Left lung (tissue), 10 donors: Measurements from ENCODE around the gene ZFP3. TPM values are rescaled to one million over a fixed set of nuclear protein-coding genes. Genes with fewer than 3 reads are reported as not detected.
"Not testable (repeated sequence)": the region's sequence is repeated elsewhere in the genome, so short reads cannot be mapped to it uniquely, and the experiment has no call there.

ENCODE experiments used
- ATAC-seq: fragments of 200-7000 bp; cut with Tn5 transposase; one replicate; pipeline ENCODE4 v1.9.1; 2020; ENCODE audit warnings: moderate library complexity
- DNase-seq, 4 donors: peaks; one replicate each; pipeline ENCODE4 v3.0.0-alpha.2; 2013 to 2020
- H3K27ac ChIP-seq, 2 donors: fragments of 200-600 bp; sonication (generic) in 1 of 2; one replicate each; pipeline versions ENCODE4 v1.5.0 to v1.8.0; 2020 to 2021
- H3K27me3 ChIP-seq, 2 donors: fragments of 200-600 bp; sonication (generic) in 1 of 2; one replicate each; pipeline versions ENCODE4 v1.5.0 to v1.8.0; 2020 to 2021
- H3K36me3 ChIP-seq, 2 donors: fragments of 200-600 bp; sonication (generic) in 1 of 2; one replicate each; pipeline versions ENCODE4 v1.5.0 to v1.8.0; 2020 to 2021
- H3K4me1 ChIP-seq, 2 donors: fragments of 200-600 bp; one replicate each; pipeline ENCODE4 v1.8.0; 2021
- H3K4me3 ChIP-seq, 2 donors: fragments of 200-600 bp; sonication (generic) in 1 of 2; one replicate each; pipeline versions ENCODE4 v1.5.0 to v1.8.0; 2020 to 2021; ENCODE audit warnings: mild to moderate bottlenecking in 1 of 2
- H3K9me3 ChIP-seq, 2 donors: fragments of 200-600 bp; sonication (generic) in 1 of 2; one replicate each; pipeline versions ENCODE4 v1.5.0 to v1.8.0; 2020 to 2021
- CTCF ChIP-seq, 2 donors: fragments of 200-600 bp; sonication (generic) in 1 of 2; IDR thresholded peaks; one replicate each; pipeline versions ENCODE4 v1.5.0 to v1.8.0; 2021; ENCODE audit warnings: antibody characterized with exemption in 2 of 2
- intact Hi-C, 2 donors: fragments of 100-400 bp; cut with DNase I; formaldehyde crosslinking; loops; one replicate each; pipeline versions ENCODE4 v1.11.2 to v1.14.2; 2022
- polyA plus RNA-seq, 6 donors: library from polyadenylated mRNA; unstranded; fragments of 120-200 nt; gene quantifications; one replicate each; pipeline ENCODE4 v1.2.1, GENCODE V29; 2013; ENCODE audit not compliant: insufficient read length in 6 of 6
- total RNA-seq, 2 donors: library from RNA; stranded (reverse); fragmentation: NEBNext Ultra II Directional; extraction: Animal tissue kit (Norgen Biotek cat#: 25700); gene quantifications; one replicate each; pipeline ENCODE4 v1.2.1, GENCODE V29; 2021
- donor health status: DM: no; HTN: yes; CAD: no.
- donor health status: DM: no; HTN: no; CAD: no.

ZFP3 gene
- total and polyA plus RNA-seq, 8 donors, result 4.9 to 10.3 (median 9.3) TPM

- Histone ChIP-seq H3K9me3 (no peaks in the 10 kb centered on the region), H3K27ac (peak overlapping the region in 1 of 2 donors; percentile 28), H3K36me3 (no peaks in the 10 kb centered on the region), H3K27me3 (no peaks in the 10 kb centered on the region), H3K4me3 (no peak overlapping the region), H3K4me1 (no peaks in the 10 kb centered on the region)
- no peak for ATAC-seq
- intact Hi-C loops, result no loop called here
- no peak for TF ChIP-seq CTCF (IDR thresholded peaks at IDR 0.05)
- DNase-seq, result peak in 2 of 4 donors; percentile 64 to 80
Observed at GRCh38 chr17:5050278-5050677, 28.0 kb upstream of the ZFP3 start.

DNA sequence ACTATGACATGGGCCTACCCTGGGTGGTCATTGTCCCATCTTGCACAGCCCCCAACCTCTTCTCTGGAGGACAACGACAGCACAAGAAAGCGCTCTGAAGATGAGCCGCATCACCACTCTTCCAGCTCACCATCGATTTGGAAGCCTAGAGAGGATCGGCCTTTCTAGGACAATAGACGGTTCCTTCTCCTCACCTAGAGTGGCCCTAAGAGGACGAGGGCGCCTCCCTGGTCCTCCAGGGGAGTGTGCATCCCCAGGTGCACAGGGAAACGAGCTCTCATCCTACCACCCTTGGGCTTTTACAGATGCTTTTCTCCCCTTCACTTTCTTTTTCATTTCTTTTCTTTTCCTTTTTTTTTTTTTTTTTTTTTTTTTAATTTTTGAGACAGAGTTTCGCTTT is 22.7 kb upstream of the ZFP3 start:
- no peaks in the 10 kb centered on the region for H3K9me3 ChIP-seq
- H3K4me1 ChIP-seq, result no peaks in the 10 kb centered on the region
- TF ChIP-seq CTCF (IDR thresholded peaks at IDR 0.05), result no peak
- intact Hi-C loops, result no loop called here
- DNase-seq (no peak), ATAC-seq (no peak)
- no peak overlapping the region for H3K4me3 ChIP-seq
- no peaks in the 10 kb centered on the region for H3K36me3 ChIP-seq
- peaks cover 0 to 8% of the 10 kb centered on the region in 2 donors for H3K27me3 ChIP-seq
- no peak overlapping the region for H3K27ac ChIP-seq

- intact Hi-C loops, result loop anchor here in 1 of 2 donors (10.0 kb wide), 1 partner anchor 80 kb away; the partner anchor contains the start of gene CAMTA2
- H3K27ac ChIP-seq, result no peak overlapping the region
- no peaks in the 10 kb centered on the region for H3K27me3 ChIP-seq
- DNase-seq, result no peak
- no peak for TF ChIP-seq CTCF (IDR thresholded peaks at IDR 0.05)
- H3K4me3 ChIP-seq, result no peak overlapping the region
- ATAC-seq, result no peak
- no peaks in the 10 kb centered on the region for H3K4me1 ChIP-seq
- H3K9me3 ChIP-seq, result no peaks in the 10 kb centered on the region
- no peaks in the 10 kb centered on the region for H3K36me3 ChIP-seq
Observed at GRCh38 chr17:5065227-5065744, 13.0 kb upstream of the ZFP3 start.

DNA sequence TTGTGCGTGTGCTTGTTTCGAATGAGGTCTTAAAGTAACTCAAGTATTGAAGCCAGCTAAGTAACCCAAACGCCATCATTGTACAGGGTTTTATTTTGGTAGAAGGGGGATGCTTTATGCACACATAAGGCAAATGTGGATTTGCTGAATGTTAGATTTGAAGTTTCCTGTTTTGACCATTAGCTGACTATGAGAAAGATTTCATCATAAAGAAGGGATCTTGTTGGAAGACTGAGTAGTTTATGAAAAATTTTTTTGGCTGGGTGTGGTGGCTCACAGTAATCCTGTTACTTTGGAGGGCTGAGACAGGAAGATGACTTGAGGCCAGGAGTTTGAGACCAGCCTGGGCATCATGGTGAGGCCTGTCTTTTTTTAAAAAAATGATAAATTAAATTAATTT is 10.0 kb upstream of the ZFP3 start:
- Histone ChIP-seq H3K9me3 (no peaks in the 10 kb centered on the region), H3K4me1 (no peaks in the 10 kb centered on the region), H3K36me3 (no peaks in the 10 kb centered on the region), H3K4me3 (no peak overlapping the region), H3K27me3 (no peaks in the 10 kb centered on the region), H3K27ac (no peak overlapping the region)
- ATAC-seq (no peak), DNase-seq (no peak)
- no peak for TF ChIP-seq CTCF (IDR thresholded peaks at IDR 0.05)
- intact Hi-C loops, result loop anchor here in 1 of 2 donors (10.0 kb wide), 1 partner anchor 83 kb away; the partner anchor contains the start of gene CAMTA2

GRCh38 chr17:5069724-5070123 is 8.5 kb upstream of the ZFP3 start:
- DNase-seq (no peak), ATAC-seq (no peak)
- Histone ChIP-seq H3K9me3 (no peaks in the 10 kb centered on the region), H3K4me3 (no peak overlapping the region), H3K27ac (no peak overlapping the region), H3K4me1 (no peaks in the 10 kb centered on the region), H3K27me3 (no peaks in the 10 kb centered on the region), H3K36me3 (no peaks in the 10 kb centered on the region)
- intact Hi-C loops, result loop anchor here in 1 of 2 donors (10.0 kb wide), 1 partner anchor 85 kb away; the partner anchor contains the start of gene CAMTA2
- no peak for TF ChIP-seq CTCF (IDR thresholded peaks at IDR 0.05)

- H3K4me1 ChIP-seq, result peaks cover 9 to 17% of the 10 kb centered on the region in 2 donors
- ATAC-seq, DNase-seq, H3K4me3 ChIP-seq, H3K9me3 ChIP-seq, H3K36me3 ChIP-seq, H3K27me3 ChIP-seq, H3K27ac ChIP-seq, intact Hi-C loops: not testable (repeated sequence)
Observed at GRCh38 chr17:5075472-5075871, 2.8 kb upstream of the ZFP3 start.

DNA sequence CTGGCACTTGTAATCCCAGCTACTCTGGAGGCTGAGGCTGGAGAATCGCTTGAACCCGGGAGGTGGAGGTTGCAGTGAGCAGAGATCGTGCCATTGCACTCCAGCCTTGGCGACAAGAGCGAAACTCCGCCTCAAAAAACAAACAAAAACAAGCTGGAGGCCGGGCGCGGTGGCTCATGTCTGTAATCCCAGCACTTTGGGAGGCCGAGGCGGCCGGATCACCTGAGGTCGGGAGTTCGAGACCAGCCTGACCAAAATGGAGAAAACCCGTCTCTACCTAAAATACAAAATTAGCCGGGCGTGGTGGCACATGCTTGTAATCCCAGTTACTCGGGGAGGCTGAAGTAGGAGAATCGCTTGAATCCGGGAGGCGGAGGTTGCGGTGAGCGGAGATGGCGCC is 992 bp upstream of the ZFP3 start:
- H3K9me3 ChIP-seq, H3K36me3 ChIP-seq, ATAC-seq, H3K27me3 ChIP-seq, intact Hi-C loops, DNase-seq: not testable (repeated sequence)
- Histone ChIP-seq H3K4me3 (peak overlapping the region in 1 of 2 donors; percentile 72), H3K4me1 (peaks cover 9 to 17% of the 10 kb centered on the region in 2 donors), H3K27ac (peak overlapping the region in 1 of 2 donors; percentile 83)
